WTC11 (cell line): Measurements from ENCODE around the gene RHOA. TPM values are rescaled to one million over a fixed set of nuclear protein-coding genes. Genes with fewer than 3 reads are reported as not detected.

Experiments
- ATAC-seq: fragments of 200-7000 bp; cut with Tn5 transposase; 2 replicates; pipeline ENCODE4 v1.10.0; 2021; ENCODE audit warnings: mild to moderate bottlenecking, moderate library complexity
- CTCF ChIA-PET: fragments of 300-600 bp; sonication (Branson Sonifier 250); formaldehyde crosslinking; loops from one replicate; lab custom pipeline; 2021; ENCODE audit warnings: antibody characterized with exemption; lab: Charles Lee
- POLR2A ChIA-PET: fragments of 350-600 bp; sonication (Branson Sonifier 250); formaldehyde crosslinking; loops from one replicate; lab custom pipeline; 2021; ENCODE audit warnings: antibody characterized with exemption; lab: Charles Lee
- DNase-seq: peaks from one replicate; pipeline ENCODE4 v3.0.0; 2021; ENCODE audit warnings: low spot score
- H3K27ac Mint-ChIP-seq: 2 replicates; pipeline ENCODE4 v1.8.0; 2021; ENCODE audit warnings: mixed read lengths
- H3K27me3 Mint-ChIP-seq: 2 replicates; pipeline ENCODE4 v1.8.0; 2021; ENCODE audit warnings: low read depth, mild to moderate bottlenecking, moderate library complexity, mixed read lengths
- H3K36me3 Mint-ChIP-seq: 2 replicates; pipeline ENCODE4 v1.8.0; 2021; ENCODE audit warnings: mixed read lengths
- H3K4me1 Mint-ChIP-seq: 2 replicates; pipeline ENCODE4 v1.8.0; 2022; ENCODE audit warnings: mixed read lengths
- H3K4me3 Mint-ChIP-seq: 2 replicates; pipeline ENCODE4 v1.8.0; 2021; ENCODE audit warnings: mild to moderate bottlenecking, moderate library complexity, mixed read lengths
- H3K9me3 Mint-ChIP-seq: 2 replicates; pipeline ENCODE4 v1.8.0; 2021; ENCODE audit warnings: mixed read lengths
- CREB1 ChIP-seq: sonication (generic); formaldehyde crosslinking; IDR thresholded peaks from 2 replicates; pipeline ENCODE4 v1.8.0; 2023; ENCODE audit warnings: mild to moderate bottlenecking, missing genetic modification reagents
- E2F4 ChIP-seq: sonication (generic); formaldehyde crosslinking; IDR thresholded peaks from 2 replicates; pipeline ENCODE4 v1.8.1; 2022; ENCODE audit warnings: low read depth, mild to moderate bottlenecking, moderate library complexity, missing genetic modification reagents, borderline replicate concordance
- NR2C2 ChIP-seq: sonication (generic); formaldehyde crosslinking; IDR thresholded peaks from 2 replicates; pipeline ENCODE4 v1.8.0; 2022; ENCODE audit warnings: mild to moderate bottlenecking, missing genetic modification reagents
- PREB ChIP-seq: sonication (generic); formaldehyde crosslinking; IDR thresholded peaks from 2 replicates; pipeline ENCODE4 v1.8.1; 2022; ENCODE audit warnings: mild to moderate bottlenecking, missing genetic modification reagents, moderate library complexity, borderline replicate concordance
- PRRX2 ChIP-seq: fragments of 250-450 bp; sonication (Bioruptor Pico); IDR thresholded peaks from 2 replicates; pipeline ENCODE4 v1.8.0; 2021; ENCODE audit warnings: mild to moderate bottlenecking
- TCF7 ChIP-seq: sonication (generic); formaldehyde crosslinking; IDR thresholded peaks from 2 replicates; pipeline ENCODE4 v1.8.0; 2022; ENCODE audit warnings: mild to moderate bottlenecking, low read depth, missing genetic modification reagents, moderate library complexity
- ZMAT4 ChIP-seq: fragments of 250-450 bp; sonication (Bioruptor Pico); IDR thresholded peaks from 2 replicates; pipeline ENCODE4 v1.9.0; 2021; ENCODE audit warnings: mild to moderate bottlenecking
- ZNF232 ChIP-seq: sonication (generic); formaldehyde crosslinking; IDR thresholded peaks from 2 replicates; pipeline ENCODE4 v1.8.0; 2022; ENCODE audit warnings: mild to moderate bottlenecking, missing genetic modification reagents
- ZNF416 ChIP-seq: fragments of 250-450 bp; sonication (Bioruptor Pico); IDR thresholded peaks from 2 replicates; pipeline ENCODE4 v1.9.0; 2021; ENCODE audit warnings: mild to moderate bottlenecking, inconsistent platforms
- ZNF425 ChIP-seq: fragments of 250-450 bp; sonication (Bioruptor Pico); conservative IDR thresholded peaks from 2 replicates; pipeline ENCODE4 v1.9.0; 2021; ENCODE audit warnings: mild to moderate bottlenecking
- total RNA-seq: library from RNA; stranded (reverse); gene quantifications from 3 replicates; pipeline ENCODE4 v1.2.3, GENCODE V29; 2021
- TF ChIP-seq, protein P1 (sequence below): sonication (generic); formaldehyde crosslinking; IDR thresholded peaks from 2 replicates; pipeline ENCODE4 v1.8.0; 2022; ENCODE audit warnings: mild to moderate bottlenecking, missing genetic modification reagents
- TF ChIP-seq, protein P2 (sequence below): sonication (generic); formaldehyde crosslinking; IDR thresholded peaks from 2 replicates; pipeline ENCODE4 v1.8.1; 2022; ENCODE audit warnings: low read depth, missing genetic modification reagents, borderline replicate concordance
- TF ChIP-seq, protein P3 (sequence below): sonication (generic); formaldehyde crosslinking; IDR thresholded peaks from 2 replicates; pipeline ENCODE4 v1.8.1; 2023; ENCODE audit warnings: mild to moderate bottlenecking, missing genetic modification reagents, borderline replicate concordance
- TF ChIP-seq, protein P4 (sequence below): sonication (generic); formaldehyde crosslinking; conservative IDR thresholded peaks from 2 replicates; pipeline ENCODE4 v1.8.1; 2023; ENCODE audit warnings: mild to moderate bottlenecking, low read depth, missing genetic modification reagents, moderate library complexity
- TF ChIP-seq, protein P5 (sequence below): fragments of 250-450 bp; sonication (Bioruptor Pico); IDR thresholded peaks from 2 replicates; pipeline ENCODE4 v1.9.0; 2021; ENCODE audit warnings: mild to moderate bottlenecking

Gene RHOA
- total RNA-seq, 1 experiment from 2014 or later, result 367 TPM

DNA sequence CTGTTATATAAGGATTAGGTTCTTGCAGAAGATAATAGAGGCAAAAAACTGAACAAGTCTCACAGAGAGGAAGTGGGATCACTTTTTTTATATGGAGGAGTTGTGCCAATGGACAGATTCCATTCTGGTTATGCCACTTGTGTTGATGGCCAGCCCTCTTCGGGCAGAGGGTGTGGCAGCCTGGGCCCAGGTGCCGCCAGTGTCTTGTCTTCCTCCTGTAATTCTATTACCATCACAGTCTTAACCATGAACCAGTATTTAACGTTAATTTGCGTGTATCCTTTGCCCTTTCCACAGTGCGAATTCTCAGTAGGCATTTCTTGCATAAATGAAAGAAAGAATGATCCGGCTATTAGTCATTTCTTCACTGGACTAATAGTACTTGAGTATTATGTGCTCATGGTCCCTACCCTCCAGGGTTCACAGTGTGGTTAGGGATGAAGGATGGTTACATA is 65.0 kb downstream of the RHOA start (continued):
- TF ChIP-seq, protein P1, sequence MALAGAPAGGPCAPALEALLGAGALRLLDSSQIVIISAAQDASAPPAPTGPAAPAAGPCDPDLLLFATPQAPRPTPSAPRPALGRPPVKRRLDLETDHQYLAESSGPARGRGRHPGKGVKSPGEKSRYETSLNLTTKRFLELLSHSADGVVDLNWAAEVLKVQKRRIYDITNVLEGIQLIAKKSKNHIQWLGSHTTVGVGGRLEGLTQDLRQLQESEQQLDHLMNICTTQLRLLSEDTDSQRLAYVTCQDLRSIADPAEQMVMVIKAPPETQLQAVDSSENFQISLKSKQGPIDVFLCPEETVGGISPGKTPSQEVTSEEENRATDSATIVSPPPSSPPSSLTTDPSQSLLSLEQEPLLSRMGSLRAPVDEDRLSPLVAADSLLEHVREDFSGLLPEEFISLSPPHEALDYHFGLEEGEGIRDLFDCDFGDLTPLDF (CRISPR knock-in tag), result no peak
- TF ChIP-seq ZNF232, result no peak
- TF ChIP-seq, protein P2, sequence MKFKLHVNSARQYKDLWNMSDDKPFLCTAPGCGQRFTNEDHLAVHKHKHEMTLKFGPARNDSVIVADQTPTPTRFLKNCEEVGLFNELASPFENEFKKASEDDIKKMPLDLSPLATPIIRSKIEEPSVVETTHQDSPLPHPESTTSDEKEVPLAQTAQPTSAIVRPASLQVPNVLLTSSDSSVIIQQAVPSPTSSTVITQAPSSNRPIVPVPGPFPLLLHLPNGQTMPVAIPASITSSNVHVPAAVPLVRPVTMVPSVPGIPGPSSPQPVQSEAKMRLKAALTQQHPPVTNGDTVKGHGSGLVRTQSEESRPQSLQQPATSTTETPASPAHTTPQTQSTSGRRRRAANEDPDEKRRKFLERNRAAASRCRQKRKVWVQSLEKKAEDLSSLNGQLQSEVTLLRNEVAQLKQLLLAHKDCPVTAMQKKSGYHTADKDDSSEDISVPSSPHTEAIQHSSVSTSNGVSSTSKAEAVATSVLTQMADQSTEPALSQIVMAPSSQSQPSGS, result no peak
- TF ChIP-seq PRRX2 (CRISPR knock-in tag), result no peak
- no peak for TF ChIP-seq ZNF416 (CRISPR knock-in tag)

- Mint-ChIP-seq H3K27me3 (no peaks in the 10 kb centered on the region), H3K9me3 (no peaks in the 10 kb centered on the region), H3K36me3 (no peaks in the 10 kb centered on the region), H3K4me1 (peaks cover 12% of the 10 kb centered on the region), H3K27ac (no peak overlapping the region), H3K4me3 (no peak overlapping the region)
- ATAC-seq (no peak), DNase-seq (no peak)
- POLR2A ChIA-PET, result no interaction called here
- CTCF ChIA-PET, result no interaction called here
- TF ChIP-seq PREB (CRISPR knock-in tag) (no peak), E2F4 (CRISPR knock-in tag) (no peak), ZNF425 (no peak), ZMAT4 (CRISPR knock-in tag) (no peak), TCF7 (CRISPR knock-in tag) (no peak), CREB1 (no peak), NR2C2 (CRISPR knock-in tag) (no peak)
- TF ChIP-seq, protein P3, sequence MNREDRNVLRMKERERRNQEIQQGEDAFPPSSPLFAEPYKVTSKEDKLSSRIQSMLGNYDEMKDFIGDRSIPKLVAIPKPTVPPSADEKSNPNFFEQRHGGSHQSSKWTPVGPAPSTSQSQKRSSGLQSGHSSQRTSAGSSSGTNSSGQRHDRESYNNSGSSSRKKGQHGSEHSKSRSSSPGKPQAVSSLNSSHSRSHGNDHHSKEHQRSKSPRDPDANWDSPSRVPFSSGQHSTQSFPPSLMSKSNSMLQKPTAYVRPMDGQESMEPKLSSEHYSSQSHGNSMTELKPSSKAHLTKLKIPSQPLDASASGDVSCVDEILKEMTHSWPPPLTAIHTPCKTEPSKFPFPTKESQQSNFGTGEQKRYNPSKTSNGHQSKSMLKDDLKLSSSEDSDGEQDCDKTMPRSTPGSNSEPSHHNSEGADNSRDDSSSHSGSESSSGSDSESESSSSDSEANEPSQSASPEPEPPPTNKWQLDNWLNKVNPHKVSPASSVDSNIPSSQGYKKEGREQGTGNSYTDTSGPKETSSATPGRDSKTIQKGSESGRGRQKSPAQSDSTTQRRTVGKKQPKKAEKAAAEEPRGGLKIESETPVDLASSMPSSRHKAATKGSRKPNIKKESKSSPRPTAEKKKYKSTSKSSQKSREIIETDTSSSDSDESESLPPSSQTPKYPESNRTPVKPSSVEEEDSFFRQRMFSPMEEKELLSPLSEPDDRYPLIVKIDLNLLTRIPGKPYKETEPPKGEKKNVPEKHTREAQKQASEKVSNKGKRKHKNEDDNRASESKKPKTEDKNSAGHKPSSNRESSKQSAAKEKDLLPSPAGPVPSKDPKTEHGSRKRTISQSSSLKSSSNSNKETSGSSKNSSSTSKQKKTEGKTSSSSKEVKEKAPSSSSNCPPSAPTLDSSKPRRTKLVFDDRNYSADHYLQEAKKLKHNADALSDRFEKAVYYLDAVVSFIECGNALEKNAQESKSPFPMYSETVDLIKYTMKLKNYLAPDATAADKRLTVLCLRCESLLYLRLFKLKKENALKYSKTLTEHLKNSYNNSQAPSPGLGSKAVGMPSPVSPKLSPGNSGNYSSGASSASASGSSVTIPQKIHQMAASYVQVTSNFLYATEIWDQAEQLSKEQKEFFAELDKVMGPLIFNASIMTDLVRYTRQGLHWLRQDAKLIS (CRISPR knock-in tag), result no peak
- TF ChIP-seq, protein P4, sequence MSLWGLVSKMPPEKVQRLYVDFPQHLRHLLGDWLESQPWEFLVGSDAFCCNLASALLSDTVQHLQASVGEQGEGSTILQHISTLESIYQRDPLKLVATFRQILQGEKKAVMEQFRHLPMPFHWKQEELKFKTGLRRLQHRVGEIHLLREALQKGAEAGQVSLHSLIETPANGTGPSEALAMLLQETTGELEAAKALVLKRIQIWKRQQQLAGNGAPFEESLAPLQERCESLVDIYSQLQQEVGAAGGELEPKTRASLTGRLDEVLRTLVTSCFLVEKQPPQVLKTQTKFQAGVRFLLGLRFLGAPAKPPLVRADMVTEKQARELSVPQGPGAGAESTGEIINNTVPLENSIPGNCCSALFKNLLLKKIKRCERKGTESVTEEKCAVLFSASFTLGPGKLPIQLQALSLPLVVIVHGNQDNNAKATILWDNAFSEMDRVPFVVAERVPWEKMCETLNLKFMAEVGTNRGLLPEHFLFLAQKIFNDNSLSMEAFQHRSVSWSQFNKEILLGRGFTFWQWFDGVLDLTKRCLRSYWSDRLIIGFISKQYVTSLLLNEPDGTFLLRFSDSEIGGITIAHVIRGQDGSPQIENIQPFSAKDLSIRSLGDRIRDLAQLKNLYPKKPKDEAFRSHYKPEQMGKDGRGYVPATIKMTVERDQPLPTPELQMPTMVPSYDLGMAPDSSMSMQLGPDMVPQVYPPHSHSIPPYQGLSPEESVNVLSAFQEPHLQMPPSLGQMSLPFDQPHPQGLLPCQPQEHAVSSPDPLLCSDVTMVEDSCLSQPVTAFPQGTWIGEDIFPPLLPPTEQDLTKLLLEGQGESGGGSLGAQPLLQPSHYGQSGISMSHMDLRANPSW (CRISPR knock-in tag), result no peak
- TF ChIP-seq, protein P5, sequence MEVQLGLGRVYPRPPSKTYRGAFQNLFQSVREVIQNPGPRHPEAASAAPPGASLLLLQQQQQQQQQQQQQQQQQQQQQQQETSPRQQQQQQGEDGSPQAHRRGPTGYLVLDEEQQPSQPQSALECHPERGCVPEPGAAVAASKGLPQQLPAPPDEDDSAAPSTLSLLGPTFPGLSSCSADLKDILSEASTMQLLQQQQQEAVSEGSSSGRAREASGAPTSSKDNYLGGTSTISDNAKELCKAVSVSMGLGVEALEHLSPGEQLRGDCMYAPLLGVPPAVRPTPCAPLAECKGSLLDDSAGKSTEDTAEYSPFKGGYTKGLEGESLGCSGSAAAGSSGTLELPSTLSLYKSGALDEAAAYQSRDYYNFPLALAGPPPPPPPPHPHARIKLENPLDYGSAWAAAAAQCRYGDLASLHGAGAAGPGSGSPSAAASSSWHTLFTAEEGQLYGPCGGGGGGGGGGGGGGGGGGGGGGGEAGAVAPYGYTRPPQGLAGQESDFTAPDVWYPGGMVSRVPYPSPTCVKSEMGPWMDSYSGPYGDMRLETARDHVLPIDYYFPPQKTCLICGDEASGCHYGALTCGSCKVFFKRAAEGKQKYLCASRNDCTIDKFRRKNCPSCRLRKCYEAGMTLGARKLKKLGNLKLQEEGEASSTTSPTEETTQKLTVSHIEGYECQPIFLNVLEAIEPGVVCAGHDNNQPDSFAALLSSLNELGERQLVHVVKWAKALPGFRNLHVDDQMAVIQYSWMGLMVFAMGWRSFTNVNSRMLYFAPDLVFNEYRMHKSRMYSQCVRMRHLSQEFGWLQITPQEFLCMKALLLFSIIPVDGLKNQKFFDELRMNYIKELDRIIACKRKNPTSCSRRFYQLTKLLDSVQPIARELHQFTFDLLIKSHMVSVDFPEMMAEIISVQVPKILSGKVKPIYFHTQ (CRISPR knock-in tag), result no peak
Observed at GRCh38 chr3:49343163-49343562, 68.6 kb downstream of the RHOA start.
